NCI-H446 treated with DMSO at 0.1 percent for 48 hours (cell line): ENCODE results near the gene ANKHD1.
"Not testable (repeated sequence)": the region's sequence is repeated elsewhere in the genome, so short reads cannot be mapped to it uniquely, and the experiment has no call there.

Source experiments
- DNase-seq: peaks from one replicate; lab custom pipeline; 2025; lab: John Stamatoyannopoulos, UW

ANKHD1 gene

GRCh38 chr5:140565024-140565779, 163.6 kb downstream of the ANKHD1 start:
- DNase-seq = no peak

- no peak for DNase-seq
Observed at GRCh38 chr5:140565780-140566095, 164.1 kb downstream of the ANKHD1 start.

DNA sequence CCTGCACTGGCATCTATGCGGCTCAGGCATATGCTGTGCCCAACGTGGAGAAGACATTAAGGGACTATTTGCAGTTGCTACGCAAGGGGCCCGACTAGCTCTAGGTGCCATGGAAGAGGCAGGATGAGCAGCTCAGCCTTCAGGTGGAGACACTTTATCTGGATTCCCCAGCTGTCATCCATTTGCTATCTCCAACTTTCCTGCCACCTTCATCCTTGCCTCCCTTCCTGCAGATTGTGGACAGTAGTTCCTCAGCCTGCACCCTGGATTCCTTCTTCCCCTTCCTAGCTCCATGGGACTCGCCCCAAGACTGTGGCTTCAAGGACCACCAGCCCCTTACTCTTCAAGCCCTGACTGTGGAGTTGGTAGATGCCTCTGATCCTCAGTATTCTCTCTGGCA, 165.0 kb downstream of the ANKHD1 start:
- DNase-seq = no peak

DNA sequence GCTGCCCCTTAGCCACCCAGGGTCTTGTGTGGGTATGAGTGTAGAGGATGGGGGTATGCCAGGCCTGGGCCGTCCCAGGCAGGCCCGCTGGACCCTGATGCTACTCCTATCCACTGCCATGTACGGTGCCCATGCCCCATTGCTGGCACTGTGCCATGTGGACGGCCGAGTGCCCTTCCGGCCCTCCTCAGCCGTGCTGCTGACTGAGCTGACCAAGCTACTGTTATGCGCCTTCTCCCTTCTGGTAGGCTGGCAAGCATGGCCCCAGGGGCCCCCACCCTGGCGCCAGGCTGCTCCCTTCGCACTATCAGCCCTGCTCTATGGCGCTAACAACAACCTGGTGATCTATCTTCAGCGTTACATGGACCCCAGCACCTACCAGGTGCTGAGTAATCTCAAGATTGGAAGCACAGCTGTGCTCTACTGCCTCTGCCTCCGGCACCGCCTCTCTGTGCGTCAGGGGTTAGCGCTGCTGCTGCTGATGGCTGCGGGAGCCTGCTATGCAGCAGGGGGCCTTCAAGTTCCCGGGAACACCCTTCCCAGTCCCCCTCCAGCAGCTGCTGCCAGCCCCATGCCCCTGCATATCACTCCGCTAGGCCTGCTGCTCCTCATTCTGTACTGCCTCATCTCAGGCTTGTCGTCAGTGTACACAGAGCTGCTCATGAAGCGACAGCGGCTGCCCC, 165.6 kb downstream of the ANKHD1 start:
- no peak for DNase-seq

DNA sequence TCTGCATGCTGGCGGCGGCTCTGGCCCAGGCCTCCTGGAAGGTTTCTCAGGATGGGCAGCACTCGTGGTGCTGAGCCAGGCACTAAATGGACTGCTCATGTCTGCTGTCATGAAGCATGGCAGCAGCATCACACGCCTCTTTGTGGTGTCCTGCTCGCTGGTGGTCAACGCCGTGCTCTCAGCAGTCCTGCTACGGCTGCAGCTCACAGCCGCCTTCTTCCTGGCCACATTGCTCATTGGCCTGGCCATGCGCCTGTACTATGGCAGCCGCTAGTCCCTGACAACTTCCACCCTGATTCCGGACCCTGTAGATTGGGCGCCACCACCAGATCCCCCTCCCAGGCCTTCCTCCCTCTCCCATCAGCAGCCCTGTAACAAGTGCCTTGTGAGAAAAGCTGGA, 166.2 kb downstream of the ANKHD1 start:
- DNase-seq = no peak

GRCh38 chr5:140568443-140569063, 166.9 kb downstream of the ANKHD1 start:
- DNase-seq = no peak

- DNase-seq = no peak
Observed at GRCh38 chr5:140569197-140569596, 167.6 kb downstream of the ANKHD1 start.

GRCh38 chr5:140570058-140570457, 168.4 kb downstream of the ANKHD1 start:
- DNase-seq = no peak

DNA sequence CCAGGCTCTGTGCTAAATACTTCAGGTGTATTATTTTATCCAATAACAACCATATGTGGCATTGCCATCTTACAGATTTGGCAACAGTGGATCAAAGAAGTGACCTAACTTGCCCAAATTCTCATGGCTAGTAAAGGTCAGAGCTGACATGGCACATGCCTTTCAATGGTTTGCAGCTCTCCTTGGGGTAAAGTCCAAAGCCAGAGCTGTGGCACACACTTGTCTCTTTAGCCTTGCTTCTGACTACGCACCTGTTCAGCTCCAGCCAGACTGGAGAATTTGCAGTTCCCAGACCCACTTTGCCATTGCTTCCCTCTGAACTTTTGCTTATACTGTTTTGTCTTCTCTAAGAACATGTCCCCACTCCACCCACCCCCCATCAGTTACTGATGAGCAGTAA, 168.9 kb downstream of the ANKHD1 start:
- no peak for DNase-seq

DNA sequence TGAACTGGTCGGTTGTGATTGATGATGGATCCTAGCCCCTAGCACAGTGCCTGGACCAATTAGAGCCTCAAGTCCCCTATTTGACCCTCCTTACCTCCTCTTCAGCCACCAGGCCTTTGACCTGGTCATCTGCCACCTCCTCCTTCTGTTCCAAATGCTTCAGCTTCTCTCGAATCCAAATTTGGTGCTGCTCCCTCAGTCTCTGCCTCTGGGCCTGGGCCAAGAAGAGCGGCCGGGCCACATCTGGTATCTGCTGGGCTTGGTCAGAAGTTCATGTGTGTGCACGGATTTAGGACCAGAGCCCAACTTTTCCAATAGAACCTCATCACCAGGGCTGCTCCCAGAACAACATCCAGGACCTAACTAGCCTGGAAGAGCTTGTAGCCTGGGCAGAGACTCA, 169.5 kb downstream of the ANKHD1 start:
- DNase-seq = no peak

GRCh38 chr5:140573683-140574082, 172.1 kb downstream of the ANKHD1 start:
- no peak for DNase-seq

DNA sequence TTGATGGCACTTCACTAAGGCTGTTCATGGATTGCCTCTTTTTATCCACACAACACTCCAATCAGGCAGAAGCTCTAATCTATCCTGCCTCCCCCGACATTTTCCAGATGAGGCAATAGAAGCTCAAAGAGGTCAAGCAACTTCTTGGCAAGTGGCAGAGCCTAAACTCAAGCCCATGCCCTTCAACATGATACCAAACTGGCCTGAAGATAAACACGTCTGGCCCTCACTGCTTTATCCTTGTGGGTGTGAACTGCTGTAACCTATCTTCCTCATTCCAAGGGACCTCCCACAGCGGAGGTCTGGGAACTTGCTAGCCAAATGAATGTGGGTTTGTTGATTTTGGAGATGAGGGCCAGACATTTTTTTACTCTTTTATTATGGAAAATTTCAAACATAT, 172.5 kb downstream of the ANKHD1 start:
- no peak for DNase-seq

- DNase-seq = no peak
Observed at GRCh38 chr5:140575309-140575708, 173.7 kb downstream of the ANKHD1 start.

DNA sequence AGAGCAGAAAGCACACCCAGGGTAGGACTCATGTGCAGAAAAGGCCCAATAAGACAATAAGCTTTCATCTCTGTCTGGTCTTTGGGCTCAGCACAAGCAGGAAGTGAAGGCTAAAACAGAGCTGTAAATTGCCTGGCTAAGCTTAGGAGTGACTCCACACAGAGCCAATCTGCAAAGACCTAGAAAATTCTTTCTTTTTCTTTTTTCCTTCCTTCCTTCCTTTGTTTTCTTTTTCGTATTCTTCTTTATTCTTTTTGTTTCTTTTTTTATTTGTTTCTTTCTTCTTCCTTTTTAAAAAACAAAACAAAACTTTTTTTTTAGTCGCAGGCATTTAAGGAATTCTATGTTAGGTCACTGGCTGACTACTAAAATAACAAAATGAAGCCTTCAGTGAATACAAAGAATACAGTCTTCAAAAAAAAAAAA, 175.2 kb downstream of the ANKHD1 start:
- DNase-seq = no peak

- DNase-seq = not testable (repeated sequence)
Observed at GRCh38 chr5:140579188-140579747, 177.6 kb downstream of the ANKHD1 start.

GRCh38 chr5:140587495-140587894, 185.9 kb downstream of the ANKHD1 start:
- DNase-seq = no peak

GRCh38 chr5:140588311-140589070, 186.9 kb downstream of the ANKHD1 start:
- no peak for DNase-seq
